Right renal pelvis (tissue), 4 donors: Measurements from ENCODE around the gene DPPA3. TPM values are rescaled to one million over a fixed set of nuclear protein-coding genes. Genes with fewer than 3 reads are reported as not detected.
A peak's percentile ranks its signal among the peaks of the same experiment; 100 is the strongest.
"Not testable (repeated sequence)": the region's sequence is repeated elsewhere in the genome, so short reads cannot be mapped to it uniquely, and the experiment has no call there.

Experiments
- DNase-seq, 4 donors: peaks; one replicate each; pipeline ENCODE4 v3.0.0-alpha.2; 2013; ENCODE audit warnings: low read depth in 4 of 4, low spot score in 3 of 4, missing footprints in 1 of 4
- polyA plus RNA-seq, 4 donors: library from polyadenylated mRNA; unstranded; fragments of 120-200 nt; gene quantifications; one replicate each; pipeline ENCODE4 v1.2.1, GENCODE V29; 2013; ENCODE audit not compliant: insufficient read length in 4 of 4

The DPPA3 gene
- polyA plus RNA-seq, 4 donors: 0.05 TPM; not detected in 3

DNA sequence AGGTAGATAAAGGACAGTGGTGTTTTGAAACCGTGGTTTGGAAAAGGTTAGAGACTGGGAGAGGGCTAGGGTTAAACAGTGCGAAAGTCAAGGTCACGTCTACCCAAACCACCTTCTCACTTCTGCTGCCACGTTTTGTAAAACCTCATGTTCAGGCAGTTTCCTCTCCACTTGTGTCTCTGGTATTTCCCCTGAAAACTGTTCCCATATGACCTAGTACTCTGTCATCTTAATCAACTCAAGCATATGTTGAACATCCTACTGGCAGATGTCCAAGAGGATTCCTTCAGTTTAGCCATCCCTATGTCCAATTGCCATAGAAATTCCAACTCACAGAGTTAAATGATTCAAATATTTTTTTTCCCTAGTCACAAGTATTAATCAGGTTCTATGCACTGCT, 18.5 kb downstream of the DPPA3 start:
- no peak for DNase-seq

DNA sequence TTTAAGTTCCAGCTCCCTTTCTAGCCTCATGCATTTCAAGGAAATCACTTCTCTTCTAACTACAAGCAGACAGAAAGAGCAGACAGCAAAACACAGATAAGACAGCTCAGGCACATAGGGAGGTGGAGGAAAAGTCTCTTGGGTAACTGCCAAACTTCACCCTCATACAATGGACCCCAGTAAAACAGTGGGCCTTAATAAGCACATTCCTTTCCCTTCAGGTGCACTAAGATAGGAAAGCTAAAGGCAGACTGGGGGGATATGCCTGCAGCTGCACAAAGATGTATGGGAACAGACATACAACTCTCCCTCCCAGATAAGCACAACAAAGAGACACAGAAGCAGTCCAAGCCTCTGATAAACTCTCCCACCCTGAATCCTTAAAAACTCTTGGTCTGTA, 19.8 kb downstream of the DPPA3 start:
- not testable (repeated sequence) for DNase-seq

DNA sequence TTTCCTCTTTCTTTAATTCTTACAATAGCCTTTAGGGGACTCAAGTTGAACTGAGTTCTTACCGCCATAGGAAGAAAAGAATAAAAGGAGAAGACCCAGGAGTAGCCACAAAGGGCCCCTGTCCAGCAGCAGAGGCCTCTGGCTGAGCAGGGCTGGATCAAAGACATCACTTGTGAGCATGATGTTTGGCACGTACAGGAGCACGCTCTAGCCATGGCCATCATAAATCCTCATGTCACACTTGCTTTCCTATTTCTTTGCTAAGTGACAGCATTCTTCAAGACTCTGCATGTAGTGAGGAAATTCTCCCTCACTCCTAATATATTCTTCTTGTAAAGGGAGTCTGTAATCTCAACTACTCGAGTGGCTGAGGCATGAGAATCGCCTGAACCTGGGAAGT, 20.3 kb downstream of the DPPA3 start:
- peak in 2 of 4 donors; percentile 12 to 27 for DNase-seq

DNA sequence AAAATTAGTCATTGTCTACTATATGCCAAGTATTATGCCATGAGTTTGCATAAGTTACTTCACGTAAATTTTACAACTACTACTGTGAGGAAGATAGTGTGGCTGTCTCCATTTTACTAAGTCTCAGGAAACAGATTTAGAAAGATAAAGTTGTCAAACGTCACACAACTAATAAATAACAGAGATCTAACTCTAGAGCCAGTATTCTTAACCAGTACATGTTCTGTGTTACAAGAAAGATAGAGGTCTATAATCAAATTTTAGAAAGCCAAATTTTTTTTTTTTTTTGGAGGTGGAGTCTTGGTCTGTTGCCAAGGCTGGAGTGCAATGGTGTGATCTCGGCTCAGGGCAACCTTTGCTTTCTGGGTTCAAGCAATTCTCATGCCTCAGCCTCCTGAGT, 21.8 kb downstream of the DPPA3 start:
- no peak for DNase-seq

DNA sequence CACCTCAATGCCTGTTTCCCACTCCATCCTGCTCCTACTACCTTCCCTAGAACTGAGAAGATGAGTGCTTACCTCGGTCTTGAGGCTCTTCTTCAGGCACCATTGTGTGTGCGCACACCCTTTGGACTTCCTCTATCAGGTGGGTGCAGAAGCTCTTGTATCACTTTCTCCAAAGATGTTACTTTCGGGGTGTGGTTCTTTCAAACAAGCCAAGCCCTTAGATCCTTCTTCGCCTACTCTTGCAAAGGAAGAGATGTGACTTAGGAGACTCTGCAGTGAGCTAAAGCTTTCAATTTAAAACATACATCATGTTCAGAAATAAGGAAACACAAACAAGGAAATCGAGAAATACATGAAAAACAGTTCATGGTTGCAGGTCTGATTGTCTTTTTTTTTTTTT, 36.0 kb downstream of the DPPA3 start, which contains the start of gene CLEC4C:
TSS of gene CLEC4C (minus strand) at position 130 of the 400 bp plus-strand sequence. CDS start at position 103, 27 bp downstream.
- DNase-seq: no peak

DNA sequence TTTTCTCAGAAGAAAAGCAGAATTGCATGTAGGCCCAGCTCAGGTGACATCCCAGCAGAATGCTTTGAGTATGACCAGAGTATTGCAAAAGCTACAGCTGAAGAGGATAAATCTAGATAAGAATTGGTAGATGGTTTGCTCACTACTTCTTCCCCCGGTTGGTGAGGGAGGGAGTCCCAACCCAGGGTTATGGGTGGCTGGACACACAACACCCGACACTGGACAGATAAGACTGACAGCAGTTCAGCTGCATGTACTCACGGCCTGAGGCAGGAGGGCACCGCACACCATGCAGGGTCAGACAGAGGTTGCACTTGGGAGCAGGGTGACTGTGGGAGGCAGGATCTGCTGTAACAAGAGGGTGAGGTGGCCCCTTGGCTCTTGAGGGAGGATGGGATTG, 37.6 kb downstream of the DPPA3 start:
- no peak for DNase-seq

DNA sequence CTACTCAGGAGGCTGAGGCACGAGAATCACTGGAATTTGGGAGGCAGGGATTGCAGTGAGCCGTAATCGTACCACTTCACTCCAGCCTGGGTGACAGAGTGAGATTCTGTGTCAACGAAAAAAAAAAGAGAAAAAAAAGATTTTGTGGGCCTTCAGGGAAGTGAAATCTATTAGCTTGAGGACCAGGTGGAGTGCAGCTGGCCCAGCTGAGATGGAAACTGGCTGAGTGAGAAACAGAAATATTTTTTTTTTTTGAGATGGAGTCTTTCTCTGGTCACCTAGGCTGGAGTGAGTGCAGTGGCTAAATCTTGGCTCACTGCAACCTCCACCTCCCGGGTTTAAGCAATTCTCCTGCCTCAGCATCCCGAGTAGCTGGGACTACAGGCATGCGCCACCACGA, 38.2 kb downstream of the DPPA3 start:
- no peak for DNase-seq

DNA sequence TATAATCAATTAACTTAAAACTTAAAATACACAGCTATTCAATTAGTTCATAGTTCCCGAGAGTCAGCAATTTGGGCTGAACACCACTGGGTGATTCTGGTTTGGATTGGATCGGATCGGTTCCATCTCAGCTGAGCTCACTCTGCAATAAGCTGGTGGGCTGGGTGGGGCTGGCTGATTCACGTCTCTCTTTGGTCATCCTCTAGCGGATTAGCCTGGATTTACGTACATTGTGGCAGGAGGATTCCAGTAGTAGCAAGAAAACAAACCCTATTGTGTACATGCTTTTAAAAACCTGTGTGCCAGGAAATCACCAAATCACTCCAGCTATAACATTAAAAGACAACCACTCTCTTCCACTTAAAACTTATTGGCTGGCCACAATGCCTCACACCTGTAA, 39.1 kb downstream of the DPPA3 start:
- DNase-seq: no peak

DNA sequence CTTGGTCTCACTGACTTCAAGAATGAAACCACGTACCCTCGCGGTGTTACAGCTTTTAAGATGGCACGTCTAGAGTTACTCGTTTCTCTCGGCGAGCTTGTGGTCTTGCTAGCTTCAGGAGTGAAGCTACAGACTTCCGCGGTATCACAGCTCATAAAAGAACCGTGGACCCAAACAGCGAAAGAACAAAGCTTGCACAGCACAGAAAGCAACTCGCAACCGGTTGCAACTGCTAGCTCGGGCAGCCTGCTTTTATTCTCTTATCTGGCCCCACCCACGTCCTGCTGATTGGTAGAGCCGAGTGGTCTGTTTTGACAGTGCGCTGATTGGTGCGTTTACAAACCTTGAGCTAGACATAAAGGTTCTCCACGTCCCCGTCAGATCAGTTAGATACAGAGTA, 40.2 kb downstream of the DPPA3 start:
- no peak for DNase-seq

DNA sequence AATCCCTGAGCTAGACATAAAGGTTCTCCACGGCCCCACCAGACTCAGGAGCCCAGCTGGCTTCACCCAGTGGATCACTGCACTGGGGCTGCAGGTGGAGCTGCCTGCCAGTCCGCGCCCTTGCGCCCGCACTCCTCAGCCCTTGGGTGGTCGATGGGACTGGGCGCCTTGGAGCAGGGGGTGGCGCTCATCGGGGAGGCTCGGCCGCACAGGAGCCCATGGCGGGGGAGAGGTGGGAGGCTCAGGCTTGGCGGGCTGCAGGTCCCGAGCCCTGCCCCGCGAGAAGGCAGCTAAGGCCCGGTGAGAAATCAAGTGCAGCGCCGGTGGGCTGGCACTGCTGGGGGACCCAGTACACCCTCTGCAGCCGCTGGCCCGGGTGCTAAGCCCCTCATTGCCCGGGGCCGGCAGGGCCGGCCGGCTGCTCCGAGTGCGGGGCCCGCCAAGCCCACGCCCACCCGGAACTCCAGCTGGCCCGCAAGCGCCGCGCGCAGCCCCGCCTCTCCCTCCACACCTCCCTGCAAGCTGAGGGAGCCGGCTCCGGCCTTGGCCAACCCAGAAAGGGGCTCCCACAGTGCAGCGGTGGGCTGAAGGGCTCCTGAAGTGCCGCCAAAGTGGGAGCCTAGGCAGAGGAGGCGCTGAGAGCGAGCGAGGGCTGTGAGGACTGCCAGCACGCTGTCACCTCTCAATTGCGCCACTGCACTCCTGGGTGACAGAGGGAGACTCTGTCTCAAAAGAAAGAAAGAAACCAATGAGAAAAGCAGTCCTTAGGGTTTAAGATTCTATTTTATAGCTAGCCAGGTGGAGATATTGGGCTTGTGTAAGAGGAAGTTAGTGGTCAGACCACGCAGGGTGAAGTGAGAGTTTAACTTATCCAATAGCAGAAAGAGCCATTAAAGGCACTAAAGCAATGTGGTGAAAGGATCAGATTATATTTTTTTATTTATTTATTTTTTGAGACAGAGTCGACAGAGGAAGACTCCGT, 41.0 kb downstream of the DPPA3 start:
- not testable (repeated sequence) for DNase-seq

DNA sequence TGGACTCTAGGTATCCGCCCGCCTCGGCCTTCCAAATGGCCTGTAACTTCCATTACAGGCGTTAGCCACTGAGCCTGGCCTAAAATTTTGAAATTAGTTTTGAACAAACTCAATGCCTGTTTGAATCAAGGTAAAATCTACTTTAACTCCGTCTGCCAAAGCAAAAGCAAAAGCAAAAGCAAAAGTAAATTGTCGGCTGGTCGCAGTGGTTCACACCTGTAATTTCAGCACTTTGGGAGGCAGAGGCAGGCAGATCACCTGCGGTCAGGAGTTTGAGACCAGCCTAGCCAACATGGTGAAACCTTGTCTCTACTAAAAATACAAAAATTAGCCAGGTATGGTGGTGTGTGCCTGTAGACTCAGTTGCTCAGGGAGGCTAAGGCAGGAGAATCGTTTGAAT, 44.4 kb downstream of the DPPA3 start:
- not testable (repeated sequence) for DNase-seq

DNA sequence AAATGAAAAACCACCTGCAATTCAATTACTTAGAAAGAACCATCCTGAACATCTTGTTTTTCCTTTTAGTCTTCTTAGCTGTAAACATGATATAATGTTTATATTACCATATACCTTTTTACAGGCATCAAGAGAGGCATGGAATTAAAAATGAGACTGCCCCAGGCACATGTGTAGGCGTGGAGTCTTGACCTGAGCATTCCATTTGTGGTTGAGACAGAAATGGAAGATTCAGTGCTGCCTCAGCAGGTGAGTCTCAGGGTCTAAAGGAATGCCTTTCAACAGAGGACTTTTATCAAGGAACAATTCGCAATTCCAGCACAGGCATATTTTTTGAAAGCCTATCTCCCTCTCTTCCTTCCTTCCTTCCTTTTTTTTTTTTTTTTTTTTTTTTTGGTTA, 45.8 kb downstream of the DPPA3 start:
- DNase-seq: no peak

DNA sequence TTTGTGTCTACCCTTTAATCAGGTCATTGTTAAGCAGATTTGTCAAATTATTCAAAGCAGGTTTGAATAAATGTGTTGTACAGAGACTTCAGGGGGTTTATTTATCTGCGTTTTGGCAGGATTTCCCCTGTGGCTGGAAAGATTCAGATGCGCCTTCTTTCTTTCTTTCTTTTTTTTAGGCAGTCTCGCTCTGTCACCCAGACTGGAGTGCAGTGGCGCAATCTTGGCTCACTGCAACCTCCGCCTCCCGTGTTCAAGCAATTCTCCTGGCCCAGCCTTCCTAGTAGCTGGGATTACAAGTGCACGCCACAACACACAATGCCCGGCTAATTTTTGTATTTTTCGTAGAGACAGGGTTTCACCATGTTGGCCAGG, 47.5 kb downstream of the DPPA3 start:
- no peak for DNase-seq

Other genes with a start within 250 kb of the DPPA3 start
- 10 to 100 TPM in 1 of 4 donors, 1 to 10 TPM in 3; 7.7 to 11.4 (median 8.8) TPM for gene CD163, start 207.7 kb upstream of the DPPA3 start, polyA plus RNA-seq
- gene APOBEC1, start 45.5 kb upstream of the DPPA3 start, polyA plus RNA-seq: not detected
- gene GDF3, start 15.7 kb upstream of the DPPA3 start, polyA plus RNA-seq: under 1 TPM; 0.50 to 0.96 (median 0.79) TPM
- gene CLEC4C, start 35.9 kb downstream of the DPPA3 start, polyA plus RNA-seq: under 1 TPM in 1 of 4 donors, not detected in 3; 0.09 TPM
- not detected for gene NANOGNB, start 53.8 kb downstream of the DPPA3 start, polyA plus RNA-seq
- gene NANOG, start 78.0 kb downstream of the DPPA3 start, polyA plus RNA-seq: under 1 TPM in 3 of 4 donors, not detected in 1; 0.08 to 0.63 (median 0.09) TPM
- under 1 TPM; 0.32 to 0.90 (median 0.55) TPM for gene SLC2A14, start 161.5 kb downstream of the DPPA3 start, polyA plus RNA-seq
- gene SLC2A3, start 224.8 kb downstream of the DPPA3 start, polyA plus RNA-seq: 10 to 100 TPM; 15.1 to 19.6 (median 17.0) TPM